Measurements from ENCODE around the gene WASF1. TPM values are rescaled to one million over a fixed set of nuclear protein-coding genes. Genes with fewer than 3 reads are reported as not detected.

WASF1 gene
- total RNA-seq, 1 experiment from 2014 or later: 3.0 TPM

DNA sequence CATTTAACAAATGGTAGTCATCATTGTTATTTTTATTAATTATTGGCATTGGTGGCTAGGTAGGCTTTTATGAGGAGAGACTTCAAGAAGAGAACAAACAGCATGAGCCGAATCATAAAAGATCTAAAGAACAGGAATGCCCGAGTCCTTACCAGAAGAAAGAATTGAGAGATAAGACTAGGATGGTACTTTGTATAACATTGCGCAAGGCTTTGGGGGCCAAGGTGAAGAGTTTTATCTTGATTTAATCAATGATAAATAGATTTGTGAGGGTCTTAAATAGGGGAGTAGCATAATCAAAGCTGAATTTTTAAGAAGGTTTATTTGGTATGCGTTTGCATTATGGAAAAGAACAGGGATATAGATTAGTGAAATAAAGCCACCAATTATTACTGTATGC is 16.2 kb upstream of the WASF1 start:
- H3F3A ChIP-seq (ENCODE audit: low read length, unreplicated experiment): no peaks in the 10 kb centered on the region
- POLR2A ChIA-PET (ENCODE audit: unreplicated experiment): no interaction called here
- H3K36me3 ChIP-seq (ENCODE audit: low read depth, low read length): peaks cover 5% of the 10 kb centered on the region; the same call in 1 of the 2 replicates
- no peak overlapping the region for H3K4me3 ChIP-seq (ENCODE audit: low read length)
- intact Hi-C loops (cut with micrococcal nuclease): no loop called here
- no TSS peak for BruUV-seq (replicated peaks)
- no peak overlapping the region for H3K27ac ChIP-seq (ENCODE audit: low read length)
- H3K9me2 ChIP-seq (replicated peaks; ENCODE audit: low read length): no peaks in the 10 kb centered on the region
- CTCF ChIA-PET: no interaction called here
- H3K9ac ChIP-seq (ENCODE audit: low read length): no peak overlapping the region
- TF ChIP-seq EZH2phosphoT487 (IDR thresholded peaks at IDR 0.05; ENCODE audit: borderline replicate concordance, low read length) (no peak), CTCF (conservative IDR thresholded peaks at IDR 0.05; ENCODE audit: low read depth, low read length) (no peak), EZH2 (IDR thresholded peaks at IDR 0.05; ENCODE audit: low read length, unreplicated experiment) (no peak)
- no peaks in the 10 kb centered on the region for H3K27me3 ChIP-seq (ENCODE audit: low read length)
- no peaks in the 10 kb centered on the region for H3K4me1 ChIP-seq (ENCODE audit: insufficient read depth, low read length)
- no peak overlapping the region for H2AFZ ChIP-seq (ENCODE audit: low read length)
- no peaks in the 10 kb centered on the region for H3K9me3 ChIP-seq (ENCODE audit: low read length)
- H3K4me2 ChIP-seq (ENCODE audit: low read length): no peak overlapping the region
- peaks cover 14% of the 10 kb centered on the region for H3K79me2 ChIP-seq (ENCODE audit: low read length)
- ATAC-seq (no peak), DNase-seq (no peak)
- no peaks in the 10 kb centered on the region for H4K20me1 ChIP-seq (ENCODE audit: low read length)

GRCh38 chr6:110191477-110191876 is 12.0 kb upstream of the WASF1 start:
- Histone ChIP-seq H3K4me3 (ENCODE audit: low read length) (no peak overlapping the region), H3K9me3 (ENCODE audit: low read length) (no peaks in the 10 kb centered on the region), H3K9ac (ENCODE audit: low read length) (no peak overlapping the region), H3K4me2 (ENCODE audit: low read length) (no peak overlapping the region), H3K27me3 (ENCODE audit: low read length) (no peaks in the 10 kb centered on the region), H3F3A (ENCODE audit: low read length, unreplicated experiment) (no peaks in the 10 kb centered on the region), H4K20me1 (ENCODE audit: low read length) (no peaks in the 10 kb centered on the region), H3K4me1 (ENCODE audit: insufficient read depth, low read length) (no peaks in the 10 kb centered on the region), H3K27ac (ENCODE audit: low read length) (no peak overlapping the region), H3K36me3 (ENCODE audit: low read depth, low read length) (peaks cover 5% of the 10 kb centered on the region; the same call in 1 of the 2 replicates), H3K9me2 (replicated peaks; ENCODE audit: low read length) (no peaks in the 10 kb centered on the region), H3K79me2 (ENCODE audit: low read length) (peaks cover 52% of the 10 kb centered on the region), H2AFZ (ENCODE audit: low read length) (no peak overlapping the region)
- TF ChIP-seq EZH2 (IDR thresholded peaks at IDR 0.05; ENCODE audit: low read length, unreplicated experiment) (no peak), CTCF (conservative IDR thresholded peaks at IDR 0.05; ENCODE audit: low read depth, low read length) (no peak), EZH2phosphoT487 (IDR thresholded peaks at IDR 0.05; ENCODE audit: borderline replicate concordance, low read length) (no peak)
- no peak for ATAC-seq
- ChIA-PET POLR2A (ENCODE audit: unreplicated experiment) (no interaction called here), CTCF (no interaction called here)
- no peak for DNase-seq
- no TSS peak for BruUV-seq (replicated peaks)
- intact Hi-C loops (cut with micrococcal nuclease): no loop called here

- ATAC-seq: no peak
- Histone ChIP-seq H2AFZ (ENCODE audit: low read length) (no peak overlapping the region), H3K27ac (ENCODE audit: low read length) (no peak overlapping the region), H4K20me1 (ENCODE audit: low read length) (no peaks in the 10 kb centered on the region), H3F3A (ENCODE audit: low read length, unreplicated experiment) (no peaks in the 10 kb centered on the region), H3K36me3 (ENCODE audit: low read depth, low read length) (peaks cover 5% of the 10 kb centered on the region; the same call in 1 of the 2 replicates), H3K9me2 (replicated peaks; ENCODE audit: low read length) (no peaks in the 10 kb centered on the region), H3K27me3 (ENCODE audit: low read length) (no peaks in the 10 kb centered on the region), H3K4me1 (ENCODE audit: insufficient read depth, low read length) (no peaks in the 10 kb centered on the region), H3K79me2 (ENCODE audit: low read length) (peaks cover 58% of the 10 kb centered on the region), H3K4me2 (ENCODE audit: low read length) (no peak overlapping the region), H3K4me3 (ENCODE audit: low read length) (no peak overlapping the region), H3K9me3 (ENCODE audit: low read length) (no peaks in the 10 kb centered on the region), H3K9ac (ENCODE audit: low read length) (no peak overlapping the region)
- CTCF ChIA-PET: no interaction called here
- no peak for DNase-seq
- no TSS peak for BruUV-seq (replicated peaks)
- POLR2A ChIA-PET (ENCODE audit: unreplicated experiment): no interaction called here
- intact Hi-C loops (cut with micrococcal nuclease): no loop called here
- no peak for TF ChIP-seq EZH2phosphoT487 (IDR thresholded peaks at IDR 0.05; ENCODE audit: borderline replicate concordance, low read length)
Measured at GRCh38 chr6:110190726-110191125, 11.3 kb upstream of the WASF1 start.

Measured in PC-3 (cell line).